Caco-2 (cell line): Measurements from ENCODE around the gene LIPN. TPM values are rescaled to one million over a fixed set of nuclear protein-coding genes. Genes with fewer than 3 reads are reported as not detected.

Experiments
- BruUV-seq: library from RNA; stranded (reverse); fragments of 400-500 nt; replicated peaks from 2 replicates; lab custom pipeline; 2021; lab: Mats Ljungman, UMichigan
- CTCF ChIA-PET: fragments of 300-600 bp; sonication (Branson Sonifier 250); formaldehyde crosslinking; loops from one replicate; lab custom pipeline; 2022; ENCODE audit warnings: antibody characterized with exemption; lab: Charles Lee
- POLR2A ChIA-PET: fragments of 300-600 bp; sonication (Branson Sonifier 250); formaldehyde crosslinking; loops from one replicate; lab custom pipeline; 2022; ENCODE audit warnings: antibody characterized with exemption; lab: Charles Lee
- DNase-seq, 2 experiments: peaks; one replicate each; pipeline versions ENCODE4 v3.0.0 to v3.0.0-alpha.2; 2020 to 2022
- H3K27me3 ChIP-seq: replicated peaks from 2 replicates; pipeline ENCODE4 v1.6.0; 2011; ENCODE audit warnings: low read length; ENCODE audit not compliant: control insufficient read depth, insufficient read depth
- H3K36me3 ChIP-seq: 2 replicates; pipeline ENCODE4 v1.5.1; 2011; ENCODE audit warnings: low read length; ENCODE audit not compliant: control insufficient read depth, insufficient read depth
- H3K4me1 ChIP-seq: fragments of 250-450 bp; sonication (Bioruptor Pico); 2 replicates; pipeline ENCODE4 v1.5.1; 2020; ENCODE audit warnings: mild to moderate bottlenecking
- H3K4me3 ChIP-seq: 2 replicates; pipeline ENCODE4 v1.5.1; 2011; ENCODE audit warnings: low read depth, mild to moderate bottlenecking, control low read depth, low read length
- H3K9me3 ChIP-seq: fragments of 250-450 bp; sonication (Bioruptor Pico); 2 replicates; pipeline ENCODE4 v1.5.1; 2020; ENCODE audit warnings: mild to moderate bottlenecking, moderate library complexity
- H3K27ac Mint-ChIP-seq: one replicate; pipeline ENCODE4 v1.8.0; 2022; ENCODE audit warnings: mixed read lengths; ENCODE audit not compliant: unreplicated experiment
- H3K27me3 Mint-ChIP-seq: one replicate; pipeline ENCODE4 v1.8.0; 2022; ENCODE audit warnings: mixed read lengths; ENCODE audit not compliant: insufficient read depth, unreplicated experiment
- H3K36me3 Mint-ChIP-seq: one replicate; pipeline ENCODE4 v1.8.0; 2022; ENCODE audit warnings: mild to moderate bottlenecking, mixed read lengths; ENCODE audit not compliant: insufficient read depth, unreplicated experiment
- H3K4me1 Mint-ChIP-seq: one replicate; pipeline ENCODE4 v1.8.0; 2022; ENCODE audit warnings: low read depth, mixed read lengths; ENCODE audit not compliant: unreplicated experiment
- H3K4me3 Mint-ChIP-seq: one replicate; pipeline ENCODE4 v1.8.0; 2022; ENCODE audit warnings: mild to moderate bottlenecking, moderate library complexity, mixed read lengths; ENCODE audit not compliant: unreplicated experiment
- H3K9me3 Mint-ChIP-seq: one replicate; pipeline ENCODE4 v1.8.0; 2022; ENCODE audit warnings: mixed read lengths; ENCODE audit not compliant: unreplicated experiment
- intact Hi-C: fragments of 100-400 bp; cut with micrococcal nuclease; formaldehyde crosslinking; loops from one replicate; pipeline ENCODE4 v1.10.0; 2022; ENCODE audit not compliant: unreplicated experiment
- total RNA-seq: library from RNA; stranded (reverse); gene quantifications from 2 replicates; pipeline ENCODE4 v1.2.3, GENCODE V29; 2022
- TF ChIP-seq, protein P1 (sequence below), 2 experiments: fragments of 200-600 bp in 1 of 2; IDR thresholded peaks; 1 replicate in 1 of 2; 2 replicates in 1 of 2; pipeline versions ENCODE4 v1.5.1 to v1.8.0; 2011 to 2022; ENCODE audit warnings: antibody characterized with exemption in 1 of 2, control low read depth in 1 of 2, inconsistent platforms in 1 of 2, low read depth in 1 of 2, low read length in 1 of 2, mild to moderate bottlenecking in 1 of 2, moderate library complexity in 1 of 2; ENCODE audit not compliant: insufficient read depth in 1 of 2, severe bottlenecking in 1 of 2, unreplicated experiment in 1 of 2

The LIPN gene
- total RNA-seq, 1 experiment from 2014 or later = not detected

DNA sequence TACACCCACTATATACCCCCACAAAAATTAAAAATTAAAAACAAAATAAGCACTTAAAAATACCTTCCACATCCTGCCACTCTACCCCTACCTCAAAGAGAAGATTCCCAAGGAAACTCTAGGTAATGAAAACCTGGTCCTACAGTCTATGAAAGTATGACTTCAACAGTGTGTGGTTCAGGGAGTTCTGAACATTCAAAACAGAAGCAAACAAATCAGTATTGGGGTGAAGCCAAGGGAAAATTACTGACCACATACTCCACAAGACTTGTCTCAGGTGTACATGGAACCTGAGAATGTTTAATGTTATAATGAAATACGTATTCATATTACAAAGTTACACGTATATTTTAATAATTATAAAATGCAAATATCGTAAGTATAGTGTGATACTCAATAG is 22.4 kb downstream of the LIPN start:
- Histone ChIP-seq H3K9me3 (no peaks in the 10 kb centered on the region), H3K27me3 (no peaks in the 10 kb centered on the region; the same call in 1 of the 2 replicates), H3K36me3 (no peaks in the 10 kb centered on the region), H3K4me1 (no peaks in the 10 kb centered on the region), H3K4me3 (no peak overlapping the region)
- H3K27ac Mint-ChIP-seq = no peak overlapping the region
- TF ChIP-seq, protein P1, sequence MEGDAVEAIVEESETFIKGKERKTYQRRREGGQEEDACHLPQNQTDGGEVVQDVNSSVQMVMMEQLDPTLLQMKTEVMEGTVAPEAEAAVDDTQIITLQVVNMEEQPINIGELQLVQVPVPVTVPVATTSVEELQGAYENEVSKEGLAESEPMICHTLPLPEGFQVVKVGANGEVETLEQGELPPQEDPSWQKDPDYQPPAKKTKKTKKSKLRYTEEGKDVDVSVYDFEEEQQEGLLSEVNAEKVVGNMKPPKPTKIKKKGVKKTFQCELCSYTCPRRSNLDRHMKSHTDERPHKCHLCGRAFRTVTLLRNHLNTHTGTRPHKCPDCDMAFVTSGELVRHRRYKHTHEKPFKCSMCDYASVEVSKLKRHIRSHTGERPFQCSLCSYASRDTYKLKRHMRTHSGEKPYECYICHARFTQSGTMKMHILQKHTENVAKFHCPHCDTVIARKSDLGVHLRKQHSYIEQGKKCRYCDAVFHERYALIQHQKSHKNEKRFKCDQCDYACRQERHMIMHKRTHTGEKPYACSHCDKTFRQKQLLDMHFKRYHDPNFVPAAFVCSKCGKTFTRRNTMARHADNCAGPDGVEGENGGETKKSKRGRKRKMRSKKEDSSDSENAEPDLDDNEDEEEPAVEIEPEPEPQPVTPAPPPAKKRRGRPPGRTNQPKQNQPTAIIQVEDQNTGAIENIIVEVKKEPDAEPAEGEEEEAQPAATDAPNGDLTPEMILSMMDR (IDR thresholded peaks at IDR 0.05; ENCODE audit: insufficient read depth in 1 of 2, low read depth in 1 of 2, low read length in 1 of 2, severe bottlenecking in 1 of 2, unreplicated experiment in 1 of 2) = no peak
- DNase-seq = no peak
- ChIA-PET CTCF (no interaction called here), POLR2A (no interaction called here)
- BruUV-seq = no TSS peak
- H3K9me3 Mint-ChIP-seq = no peaks in the 10 kb centered on the region
- H3K4me1 Mint-ChIP-seq = no peaks in the 10 kb centered on the region
- H3K4me3 Mint-ChIP-seq = no peak overlapping the region
- intact Hi-C loops = no loop called here
- H3K36me3 Mint-ChIP-seq = no peaks in the 10 kb centered on the region
- peaks cover 5% of the 10 kb centered on the region for H3K27me3 Mint-ChIP-seq

DNA sequence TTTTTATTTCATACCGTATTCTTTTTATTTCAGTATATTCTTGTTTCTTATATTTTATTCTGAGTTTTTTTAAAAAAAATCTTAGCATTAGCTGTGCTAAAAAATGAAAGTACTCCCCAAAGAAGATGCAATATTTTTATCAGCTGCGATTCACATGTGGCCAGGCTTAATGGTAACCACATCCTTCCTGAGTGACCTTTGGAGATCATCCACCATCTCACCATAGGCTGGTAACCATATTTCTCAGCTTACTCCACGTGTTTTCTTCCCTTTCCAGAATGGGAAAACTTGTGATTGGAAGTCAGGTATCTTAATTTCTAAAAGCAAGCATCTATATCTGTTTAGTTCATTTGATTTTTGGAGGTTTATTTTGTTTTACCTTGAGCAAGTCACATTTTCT is 23.9 kb downstream of the LIPN start:
- Histone ChIP-seq H3K36me3 (no peaks in the 10 kb centered on the region), H3K4me1 (no peaks in the 10 kb centered on the region), H3K4me3 (no peak overlapping the region), H3K9me3 (no peaks in the 10 kb centered on the region), H3K27me3 (no peaks in the 10 kb centered on the region; the same call in 1 of the 2 replicates)
- Mint-ChIP-seq H3K9me3 (no peaks in the 10 kb centered on the region), H3K27ac (no peak overlapping the region), H3K4me1 (no peaks in the 10 kb centered on the region), H3K27me3 (peaks cover 7% of the 10 kb centered on the region), H3K36me3 (no peaks in the 10 kb centered on the region), H3K4me3 (no peak overlapping the region)
- POLR2A ChIA-PET = no interaction called here
- no TSS peak for BruUV-seq
- TF ChIP-seq, protein P1 (IDR thresholded peaks at IDR 0.05; ENCODE audit: insufficient read depth in 1 of 2, low read depth in 1 of 2, low read length in 1 of 2, severe bottlenecking in 1 of 2, unreplicated experiment in 1 of 2) = no peak
- CTCF ChIA-PET = no interaction called here
- intact Hi-C loops = no loop called here
- no peak for DNase-seq

DNA sequence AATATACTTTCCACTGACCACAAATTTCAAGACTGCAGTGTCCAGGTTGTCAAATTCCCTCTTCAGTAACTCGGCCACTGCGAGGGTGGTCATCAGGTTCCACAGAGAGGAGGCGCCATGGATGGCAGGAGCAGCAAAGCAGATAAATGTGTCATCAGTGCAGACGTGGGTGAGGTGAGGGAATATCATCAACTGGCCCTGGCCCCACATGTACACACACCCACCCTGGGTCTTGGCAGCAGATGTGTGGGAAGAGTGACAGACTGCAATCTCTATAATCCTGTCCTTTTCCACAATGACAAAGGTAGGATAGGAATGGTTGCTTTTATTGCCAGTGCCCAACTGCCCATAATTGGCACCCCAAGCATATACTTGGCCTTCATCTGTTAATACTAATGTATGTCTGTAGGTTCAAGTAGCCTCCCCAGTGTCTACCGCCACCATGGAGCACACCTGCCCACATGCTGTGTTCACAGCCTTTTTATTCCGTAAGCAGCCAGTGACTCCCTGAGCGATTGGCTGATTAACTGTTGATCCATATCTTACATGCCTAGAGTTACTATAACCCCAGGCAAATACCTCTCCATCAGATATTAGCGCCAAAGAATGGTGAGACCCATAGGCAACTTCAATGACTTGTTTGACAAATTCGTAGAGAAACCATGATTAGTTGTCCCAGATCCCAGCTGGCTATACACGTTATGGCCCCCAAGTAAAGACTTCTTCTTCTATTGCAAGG is 26.4 kb downstream of the LIPN start:
- TF ChIP-seq, protein P1 (IDR thresholded peaks at IDR 0.05; ENCODE audit: insufficient read depth in 1 of 2, low read depth in 1 of 2, low read length in 1 of 2, severe bottlenecking in 1 of 2, unreplicated experiment in 1 of 2) = no peak
- DNase-seq = no peak
- no peak overlapping the region for H3K4me3 Mint-ChIP-seq
- no peak overlapping the region for H3K27ac Mint-ChIP-seq
- H3K27me3 ChIP-seq = no peaks in the 10 kb centered on the region; the same call in 1 of the 2 replicates
- ChIA-PET POLR2A (no interaction called here), CTCF (no interaction called here)
- H3K4me3 ChIP-seq = no peak overlapping the region
- H3K36me3 ChIP-seq = no peaks in the 10 kb centered on the region
- no peaks in the 10 kb centered on the region for H3K9me3 ChIP-seq
- H3K36me3 Mint-ChIP-seq = no peaks in the 10 kb centered on the region
- H3K4me1 ChIP-seq = no peaks in the 10 kb centered on the region
- no TSS peak for BruUV-seq
- H3K4me1 Mint-ChIP-seq = no peaks in the 10 kb centered on the region
- peaks cover 7% of the 10 kb centered on the region for H3K27me3 Mint-ChIP-seq
- H3K9me3 Mint-ChIP-seq = no peaks in the 10 kb centered on the region
- intact Hi-C loops = no loop called here
